Measurements from ENCODE around the gene LRCH4.

DNA sequence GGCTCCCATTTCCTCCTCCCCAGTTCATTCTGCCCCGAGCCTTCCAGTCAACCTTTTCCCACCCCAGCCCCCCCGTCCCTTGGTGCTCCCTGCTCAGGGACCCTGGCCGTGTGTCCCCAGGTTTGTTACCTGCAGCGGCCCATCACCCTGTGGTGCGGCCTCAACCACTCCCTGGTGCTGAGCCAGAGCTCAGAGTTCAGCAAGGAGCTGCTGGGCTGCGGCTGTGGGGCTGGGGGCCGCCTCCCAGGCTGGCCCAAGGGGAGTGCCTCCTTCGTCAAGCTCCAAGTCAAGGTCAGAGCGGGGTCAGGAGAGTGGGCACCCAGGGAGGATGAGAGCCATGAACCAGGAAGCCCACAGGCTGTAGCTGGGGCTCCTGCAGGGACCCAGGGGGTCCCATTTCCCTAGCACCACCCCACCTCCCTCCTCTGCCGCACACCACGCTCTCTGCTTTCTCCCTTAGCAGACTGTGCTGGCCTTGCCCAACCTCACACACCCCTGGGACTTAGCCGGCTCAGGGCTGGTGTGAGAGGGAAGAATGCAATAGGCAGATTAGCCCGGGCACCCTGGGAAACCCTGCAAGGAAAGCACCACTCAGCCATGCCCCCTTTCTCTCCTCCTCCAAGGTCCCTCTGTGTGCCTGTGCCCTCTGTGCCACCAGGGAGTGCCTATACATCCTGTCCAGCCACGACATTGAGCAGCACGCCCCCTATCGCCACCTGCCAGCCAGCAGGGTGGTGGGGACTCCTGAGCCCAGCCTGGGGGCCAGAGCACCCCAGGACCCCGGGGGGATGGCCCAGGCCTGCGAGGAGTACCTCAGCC is 14.2 kb upstream of the LRCH4 start:
- TF ChIP-seq, protein P1, sequence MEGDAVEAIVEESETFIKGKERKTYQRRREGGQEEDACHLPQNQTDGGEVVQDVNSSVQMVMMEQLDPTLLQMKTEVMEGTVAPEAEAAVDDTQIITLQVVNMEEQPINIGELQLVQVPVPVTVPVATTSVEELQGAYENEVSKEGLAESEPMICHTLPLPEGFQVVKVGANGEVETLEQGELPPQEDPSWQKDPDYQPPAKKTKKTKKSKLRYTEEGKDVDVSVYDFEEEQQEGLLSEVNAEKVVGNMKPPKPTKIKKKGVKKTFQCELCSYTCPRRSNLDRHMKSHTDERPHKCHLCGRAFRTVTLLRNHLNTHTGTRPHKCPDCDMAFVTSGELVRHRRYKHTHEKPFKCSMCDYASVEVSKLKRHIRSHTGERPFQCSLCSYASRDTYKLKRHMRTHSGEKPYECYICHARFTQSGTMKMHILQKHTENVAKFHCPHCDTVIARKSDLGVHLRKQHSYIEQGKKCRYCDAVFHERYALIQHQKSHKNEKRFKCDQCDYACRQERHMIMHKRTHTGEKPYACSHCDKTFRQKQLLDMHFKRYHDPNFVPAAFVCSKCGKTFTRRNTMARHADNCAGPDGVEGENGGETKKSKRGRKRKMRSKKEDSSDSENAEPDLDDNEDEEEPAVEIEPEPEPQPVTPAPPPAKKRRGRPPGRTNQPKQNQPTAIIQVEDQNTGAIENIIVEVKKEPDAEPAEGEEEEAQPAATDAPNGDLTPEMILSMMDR (conservative IDR thresholded peaks at IDR 0.05): no peak
- TF ChIP-seq ZFX (IDR thresholded peaks at IDR 0.05): no peak

All from C4-2B (cell line).